SH-SY5Y (cell line): ENCODE results near the gene OR2A12.

ENCODE experiments used
- GATA2 ChIP-seq: IDR thresholded peaks from 2 replicates; pipeline ENCODE4 v1.6.1; 2011; ENCODE audit warnings: mild to moderate bottlenecking, low read depth, low read length
- GATA3 ChIP-seq: IDR thresholded peaks from 2 replicates; pipeline ENCODE4 v1.6.1; 2011; ENCODE audit warnings: low read depth, mild to moderate bottlenecking, low read length, moderate library complexity

GRCh38 chr7:144086730-144087129 is 652 bp downstream of the OR2A12 start:
- TF ChIP-seq GATA3 (no peak), GATA2 (no peak)
